Neural cell (in vitro differentiated cells): ENCODE measurements around the gene BABAM1. TPM values are rescaled to one million over a fixed set of nuclear protein-coding genes. Genes with fewer than 3 reads are reported as not detected.

Source experiments
- H2AFZ ChIP-seq: fragments of 200-600, 300-800 bp; sonication (generic), shearing (Covaris generic); 2 replicates; pipeline ENCODE4 v1.6.0; 2014; ENCODE audit warnings: low read depth, mild to moderate bottlenecking, antibody characterized with exemption, low read length, moderate library complexity
- H3F3A ChIP-seq: fragments of 200-600 bp; shearing (Covaris generic); 2 replicates; pipeline ENCODE4 v1.6.1; 2016; ENCODE audit warnings: mild to moderate bottlenecking, moderate library complexity, mixed read lengths, antibody characterized with exemption, low read length; ENCODE audit not compliant: insufficient read depth, poor library complexity, severe bottlenecking
- H3K27ac ChIP-seq: fragments of 200-600, 300-800 bp; sonication (generic), shearing (Covaris generic); 2 replicates; pipeline ENCODE4 v1.5.1; 2014; ENCODE audit warnings: mild to moderate bottlenecking, low read length, moderate library complexity
- H3K27me3 ChIP-seq: fragments of 300-800, 200-600 bp; sonication (generic), shearing (Covaris generic); 2 replicates; pipeline ENCODE4 v1.6.0; 2014; ENCODE audit warnings: mild to moderate bottlenecking, low read depth, low read length, moderate library complexity; ENCODE audit not compliant: insufficient read depth
- H3K36me3 ChIP-seq: fragments of 300-800, 200-600 bp; sonication (generic), shearing (Covaris generic); 2 replicates; pipeline ENCODE4 v1.5.1; 2014; ENCODE audit warnings: mild to moderate bottlenecking, antibody characterized with exemption, low read length, moderate library complexity; ENCODE audit not compliant: insufficient read depth
- H3K4me2 ChIP-seq: fragments of 300-800, 200-600 bp; sonication (generic), shearing (Covaris generic); 2 replicates; pipeline ENCODE4 v1.6.0; 2014; ENCODE audit warnings: mild to moderate bottlenecking, low read length
- H3K4me3 ChIP-seq: fragments of 300-800, 200-600 bp; sonication (generic), shearing (Covaris generic); 2 replicates; pipeline ENCODE4 v1.5.1; 2014; ENCODE audit warnings: mild to moderate bottlenecking, low read length, moderate library complexity
- H3K79me2 ChIP-seq: fragments of 200-600 bp; shearing (Covaris generic); replicated peaks from 2 replicates; pipeline ENCODE4 v1.6.0; 2014; ENCODE audit warnings: mild to moderate bottlenecking, low read length, moderate library complexity; ENCODE audit not compliant: insufficient read depth
- H3K9ac ChIP-seq: fragments of 300-800, 200-600 bp; sonication (generic), shearing (Covaris generic); 2 replicates; pipeline ENCODE4 v1.6.1; 2016; ENCODE audit warnings: mild to moderate bottlenecking, low read length, mixed read lengths
- H3K9me2 ChIP-seq: fragments of 200-600 bp; shearing (Covaris generic); 2 replicates; pipeline ENCODE4 v1.6.1; 2016; ENCODE audit warnings: mild to moderate bottlenecking, low read length, mixed read lengths; ENCODE audit not compliant: insufficient read depth
- H3K9me3 ChIP-seq: fragments of 200-600, 300-800 bp; sonication (generic), shearing (Covaris generic); 2 replicates; pipeline ENCODE4 v1.6.1; 2016; ENCODE audit warnings: mild to moderate bottlenecking, mixed run types, low read length, moderate library complexity, mixed read lengths
- H4K20me1 ChIP-seq: fragments of 200-600 bp; shearing (Covaris generic); 2 replicates; pipeline ENCODE4 v1.6.1; 2016; ENCODE audit warnings: mild to moderate bottlenecking, mixed run types; ENCODE audit not compliant: insufficient read depth
- EP300 ChIP-seq: fragments of 450-650 bp; conservative IDR thresholded peaks from 2 replicates; pipeline ENCODE4 v1.6.1; 2014; ENCODE audit warnings: antibody characterized with exemption, mild to moderate bottlenecking, moderate library complexity; ENCODE audit not compliant: poor library complexity, severe bottlenecking
- EZH2 ChIP-seq: fragments of 200-600, 300-800 bp; shearing (Covaris generic), sonication (generic); IDR thresholded peaks from 2 replicates; pipeline ENCODE4 v1.6.1; 2014; ENCODE audit warnings: antibody characterized with exemption, low read length, borderline replicate concordance, mild to moderate bottlenecking; ENCODE audit not compliant: insufficient read depth, poor library complexity, severe bottlenecking
- MXI1 ChIP-seq: fragments of 450-650 bp; conservative IDR thresholded peaks from 2 replicates; pipeline ENCODE4 v1.6.1; 2014; ENCODE audit warnings: antibody characterized with exemption, mild to moderate bottlenecking; ENCODE audit not compliant: poor library complexity, severe bottlenecking
- POLR2AphosphoS5 ChIP-seq: IDR thresholded peaks from 2 replicates; pipeline ENCODE4 v1.6.1; 2012
- RAD21 ChIP-seq: fragments of 450-650 bp; conservative IDR thresholded peaks from 2 replicates; pipeline ENCODE4 v1.6.1; 2014; ENCODE audit warnings: antibody characterized with exemption, mild to moderate bottlenecking, moderate library complexity
- SMC3 ChIP-seq: fragments of 450-650 bp; conservative IDR thresholded peaks from 2 replicates; pipeline ENCODE4 v1.6.1; 2014; ENCODE audit warnings: antibody characterized with exemption, mild to moderate bottlenecking, moderate library complexity; ENCODE audit not compliant: poor library complexity
- TAF1 ChIP-seq: IDR thresholded peaks from 2 replicates; pipeline ENCODE4 v1.6.1; 2012; ENCODE audit warnings: low read depth
- polyA minus RNA-seq: library from RNA; depleted of rRNA, polyadenylated mRNA; stranded (reverse); fragments of >200 nt; gene quantifications from 2 replicates; pipeline ENCODE4 v1.2.3, GENCODE V29; 2014
- polyA plus RNA-seq: library from polyadenylated mRNA; depleted of rRNA; stranded (reverse); fragments of >200 nt; gene quantifications from 2 replicates; pipeline ENCODE4 v1.2.3, GENCODE V29; 2014
- TF ChIP-seq, protein P1 (sequence below): IDR thresholded peaks from 2 replicates; pipeline ENCODE4 v1.6.1; 2012; ENCODE audit warnings: borderline replicate concordance
- TF ChIP-seq, protein P2 (sequence below): fragments of 450-650 bp; IDR thresholded peaks from 2 replicates; pipeline ENCODE4 v1.5.1; 2014; ENCODE audit warnings: antibody characterized with exemption, mild to moderate bottlenecking, moderate library complexity; ENCODE audit not compliant: poor library complexity, severe bottlenecking

Gene BABAM1
- polyA plus RNA-seq (123 and 132 TPM in 2 replicates), polyA minus RNA-seq (57.6 and 70.8 TPM in 2 replicates)

DNA sequence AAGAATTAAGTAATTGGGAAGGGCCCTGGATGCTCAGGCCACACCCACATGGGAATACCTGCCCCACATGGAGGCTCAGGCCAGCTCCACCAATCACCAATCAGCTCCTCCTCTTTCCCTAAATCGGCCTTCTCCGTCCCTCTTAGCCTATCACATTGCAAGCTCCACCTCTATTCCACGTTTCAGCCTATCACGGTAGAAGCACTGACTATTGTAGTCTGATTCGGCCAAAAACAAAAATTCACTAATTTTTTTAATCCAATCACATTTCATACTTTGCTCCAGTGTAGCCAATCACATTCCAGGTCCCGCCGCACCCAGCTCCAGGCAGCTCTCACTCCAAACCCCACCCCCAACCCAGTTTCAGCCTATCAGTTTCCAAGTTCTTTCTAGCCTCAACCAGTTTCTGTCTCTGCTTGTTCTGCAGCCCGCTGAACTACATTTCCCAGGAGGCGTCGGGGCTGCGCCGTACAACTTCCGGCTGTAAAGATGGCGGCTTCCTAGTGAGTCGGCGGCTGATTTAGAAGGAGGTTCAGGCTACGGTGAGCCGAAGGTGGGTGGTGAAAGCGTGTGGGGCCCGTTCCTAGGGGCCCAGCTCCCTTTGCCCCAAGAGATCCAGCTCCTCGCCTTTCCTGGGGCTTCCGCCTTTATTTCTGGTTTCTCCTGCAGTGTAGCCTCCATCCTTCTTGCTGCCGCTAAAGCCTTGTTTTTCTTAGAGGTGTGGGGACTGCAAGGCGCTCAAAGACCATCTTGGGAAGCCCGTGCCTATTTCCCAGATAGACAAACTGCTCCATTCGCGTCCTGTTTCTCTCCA, at the start of gene BABAM1:
Gene BABAM1 (plus strand): TSS at position 469 of the 814 bp plus-strand sequence. CDS start 1,364 bp downstream, outside the sequence.
- Histone ChIP-seq H3K27ac (peak within 1 kb of the TSS; percentile 67), H3K9ac (peak within 1 kb of the TSS; percentile 72), H2AFZ (peak within 1 kb of the TSS; percentile 37)

DNA sequence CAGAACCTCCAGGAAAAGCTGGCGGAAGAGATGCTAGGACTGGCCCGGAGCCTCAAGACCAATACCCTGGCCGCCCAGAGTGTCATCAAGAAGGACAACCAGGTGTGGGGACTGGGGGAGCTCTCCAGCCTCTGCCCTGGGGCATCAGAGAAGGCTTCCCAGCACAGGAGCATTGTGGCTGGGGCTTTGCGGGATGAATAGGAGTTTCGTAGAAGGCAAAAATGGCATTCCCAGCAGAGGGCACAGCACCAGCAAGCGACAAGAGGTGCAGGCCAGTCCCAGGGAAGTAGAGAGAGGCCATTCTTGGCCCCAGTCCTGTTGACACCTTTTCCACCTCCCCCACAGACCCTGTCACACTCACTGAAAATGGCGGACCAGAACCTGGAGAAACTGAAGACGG, 48.0 kb upstream of the BABAM1 start:
- Histone ChIP-seq H3K9me2 (no peaks in the 10 kb centered on the region), H3K4me3 (no peak overlapping the region), H3K36me3 (no peaks in the 10 kb centered on the region), H3F3A (no peaks in the 10 kb centered on the region), H2AFZ (no peak overlapping the region), H3K9me3 (no peaks in the 10 kb centered on the region), H3K4me2 (no peak overlapping the region), H4K20me1 (no peaks in the 10 kb centered on the region), H3K79me2 (no peaks in the 10 kb centered on the region), H3K9ac (no peak overlapping the region), H3K27me3 (no peaks in the 10 kb centered on the region), H3K27ac (no peak overlapping the region)
- no peak for TF ChIP-seq EP300
- TF ChIP-seq MXI1: no peak
- TF ChIP-seq TAF1: no peak
- TF ChIP-seq, protein P1, sequence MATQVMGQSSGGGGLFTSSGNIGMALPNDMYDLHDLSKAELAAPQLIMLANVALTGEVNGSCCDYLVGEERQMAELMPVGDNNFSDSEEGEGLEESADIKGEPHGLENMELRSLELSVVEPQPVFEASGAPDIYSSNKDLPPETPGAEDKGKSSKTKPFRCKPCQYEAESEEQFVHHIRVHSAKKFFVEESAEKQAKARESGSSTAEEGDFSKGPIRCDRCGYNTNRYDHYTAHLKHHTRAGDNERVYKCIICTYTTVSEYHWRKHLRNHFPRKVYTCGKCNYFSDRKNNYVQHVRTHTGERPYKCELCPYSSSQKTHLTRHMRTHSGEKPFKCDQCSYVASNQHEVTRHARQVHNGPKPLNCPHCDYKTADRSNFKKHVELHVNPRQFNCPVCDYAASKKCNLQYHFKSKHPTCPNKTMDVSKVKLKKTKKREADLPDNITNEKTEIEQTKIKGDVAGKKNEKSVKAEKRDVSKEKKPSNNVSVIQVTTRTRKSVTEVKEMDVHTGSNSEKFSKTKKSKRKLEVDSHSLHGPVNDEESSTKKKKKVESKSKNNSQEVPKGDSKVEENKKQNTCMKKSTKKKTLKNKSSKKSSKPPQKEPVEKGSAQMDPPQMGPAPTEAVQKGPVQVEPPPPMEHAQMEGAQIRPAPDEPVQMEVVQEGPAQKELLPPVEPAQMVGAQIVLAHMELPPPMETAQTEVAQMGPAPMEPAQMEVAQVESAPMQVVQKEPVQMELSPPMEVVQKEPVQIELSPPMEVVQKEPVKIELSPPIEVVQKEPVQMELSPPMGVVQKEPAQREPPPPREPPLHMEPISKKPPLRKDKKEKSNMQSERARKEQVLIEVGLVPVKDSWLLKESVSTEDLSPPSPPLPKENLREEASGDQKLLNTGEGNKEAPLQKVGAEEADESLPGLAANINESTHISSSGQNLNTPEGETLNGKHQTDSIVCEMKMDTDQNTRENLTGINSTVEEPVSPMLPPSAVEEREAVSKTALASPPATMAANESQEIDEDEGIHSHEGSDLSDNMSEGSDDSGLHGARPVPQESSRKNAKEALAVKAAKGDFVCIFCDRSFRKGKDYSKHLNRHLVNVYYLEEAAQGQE: no peak
- TF ChIP-seq RAD21: no peak
- TF ChIP-seq, protein P2, sequence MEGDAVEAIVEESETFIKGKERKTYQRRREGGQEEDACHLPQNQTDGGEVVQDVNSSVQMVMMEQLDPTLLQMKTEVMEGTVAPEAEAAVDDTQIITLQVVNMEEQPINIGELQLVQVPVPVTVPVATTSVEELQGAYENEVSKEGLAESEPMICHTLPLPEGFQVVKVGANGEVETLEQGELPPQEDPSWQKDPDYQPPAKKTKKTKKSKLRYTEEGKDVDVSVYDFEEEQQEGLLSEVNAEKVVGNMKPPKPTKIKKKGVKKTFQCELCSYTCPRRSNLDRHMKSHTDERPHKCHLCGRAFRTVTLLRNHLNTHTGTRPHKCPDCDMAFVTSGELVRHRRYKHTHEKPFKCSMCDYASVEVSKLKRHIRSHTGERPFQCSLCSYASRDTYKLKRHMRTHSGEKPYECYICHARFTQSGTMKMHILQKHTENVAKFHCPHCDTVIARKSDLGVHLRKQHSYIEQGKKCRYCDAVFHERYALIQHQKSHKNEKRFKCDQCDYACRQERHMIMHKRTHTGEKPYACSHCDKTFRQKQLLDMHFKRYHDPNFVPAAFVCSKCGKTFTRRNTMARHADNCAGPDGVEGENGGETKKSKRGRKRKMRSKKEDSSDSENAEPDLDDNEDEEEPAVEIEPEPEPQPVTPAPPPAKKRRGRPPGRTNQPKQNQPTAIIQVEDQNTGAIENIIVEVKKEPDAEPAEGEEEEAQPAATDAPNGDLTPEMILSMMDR: no peak
- no peak for TF ChIP-seq SMC3
- TF ChIP-seq POLR2AphosphoS5: no peak

More for the DNA sequence above, at the start of gene BABAM1:
- Histone ChIP-seq H3K79me2 (peaks cover 9% of the 10 kb centered on the region), H3K4me2 (peak within 1 kb of the TSS; percentile 35), H3K4me3 (peak within 1 kb of the TSS; percentile 72), H3F3A (no peaks in the 10 kb centered on the region), H3K9me2 (no peaks in the 10 kb centered on the region), H3K9me3 (no peaks in the 10 kb centered on the region), H3K27me3 (no peaks in the 10 kb centered on the region), H3K36me3 (no peaks in the 10 kb centered on the region), H4K20me1 (no peaks in the 10 kb centered on the region)
- TF ChIP-seq EP300: no peak
- TF ChIP-seq, protein P2: no peak
- peak; percentile 88 for TF ChIP-seq TAF1
- TF ChIP-seq SMC3: peak; percentile 58
- peak; percentile 50 for TF ChIP-seq RAD21
- no peak for TF ChIP-seq EZH2
- TF ChIP-seq, protein P1: peak; percentile 86
- peak; percentile 94 for TF ChIP-seq MXI1
- TF ChIP-seq POLR2AphosphoS5: peak; percentile 85
